IMR-90 (cell line): Measurements from ENCODE around the gene OR51I2. TPM values are rescaled to one million over a fixed set of nuclear protein-coding genes. Genes with fewer than 3 reads are reported as not detected.

Source experiments
- ATAC-seq: fragments of 200-7000 bp; cut with Tn5 transposase; 2 replicates; pipeline ENCODE4 v1.9.1; 2020; ENCODE audit warnings: low read depth, mild to moderate bottlenecking, moderate library complexity
- Bru-seq: library from RNA; stranded (reverse); fragments of 400-500 nt; gene quantifications from one replicate; lab custom pipeline; 2021; lab: Mats Ljungman, UMichigan
- BruChase-seq, 2 experiments: library from RNA; stranded (reverse); fragments of 400-500 nt; gene quantifications; one replicate each; lab custom pipeline; 2021; lab: Mats Ljungman, UMichigan
- BruUV-seq: library from RNA; stranded (reverse); fragments of 400-500 nt; replicated peaks from 2 replicates; lab custom pipeline; 2021; lab: Mats Ljungman, UMichigan
- CTCF ChIA-PET: fragments of 300-600 bp; formaldehyde crosslinking; extraction: SDS; loops from one replicate; lab custom pipeline; 2021; ENCODE audit warnings: antibody characterized with exemption; lab: Yijun Ruan, JAX
- POLR2A ChIA-PET: fragments of 300-600 bp; sonication (Branson Sonifier 250); formaldehyde crosslinking; loops from one replicate; lab custom pipeline; 2022; ENCODE audit warnings: antibody characterized with exemption; ENCODE audit not compliant: unreplicated experiment; lab: Charles Lee
- DNase-seq: peaks from one replicate; pipeline ENCODE4 v3.0.0; 2013
- H2AFZ ChIP-seq: replicated peaks from 2 replicates; pipeline ENCODE3; 2013; ENCODE audit warnings: low read length, mild to moderate bottlenecking; ENCODE audit not compliant: poor library complexity
- H2AK5ac ChIP-seq: 2 replicates; pipeline ENCODE4 v1.6.1; 2013; ENCODE audit warnings: low read depth, low read length, inconsistent platforms
- H2AK9ac ChIP-seq: replicated peaks from 2 replicates; pipeline ENCODE3; 2013; ENCODE audit warnings: mild to moderate bottlenecking, low read depth, low read length, moderate library complexity; ENCODE audit not compliant: poor library complexity
- H2BK120ac ChIP-seq: 2 replicates; pipeline ENCODE4 v1.6.1; 2013; ENCODE audit warnings: low read depth, low read length, inconsistent platforms
- H2BK15ac ChIP-seq: 3 replicates; pipeline ENCODE4 v1.6.1; 2013; ENCODE audit warnings: low read depth, low read length, inconsistent platforms
- H2BK20ac ChIP-seq: 2 replicates; pipeline ENCODE4 v1.6.1; 2013; ENCODE audit warnings: low read depth, mild to moderate bottlenecking, inconsistent platforms, low read length, moderate library complexity
- H2BK5ac ChIP-seq: 2 replicates; pipeline ENCODE4 v1.6.1; 2013; ENCODE audit warnings: mild to moderate bottlenecking, low read depth, low read length, inconsistent platforms; ENCODE audit not compliant: poor library complexity, severe bottlenecking
- H3K14ac ChIP-seq: replicated peaks from 2 replicates; pipeline ENCODE4 v1.6.1; 2013; ENCODE audit warnings: low read depth, low read length, inconsistent platforms
- H3K18ac ChIP-seq: 2 replicates; pipeline ENCODE4 v1.6.1; 2013; ENCODE audit warnings: low read depth, low read length, control low read depth
- H3K23ac ChIP-seq: 2 replicates; pipeline ENCODE4 v1.6.1; 2013; ENCODE audit warnings: low read depth, low read length, inconsistent platforms
- H3K27ac ChIP-seq: 2 replicates; pipeline ENCODE4 v1.5.1; 2013; ENCODE audit warnings: mild to moderate bottlenecking, control low read depth, low read length; ENCODE audit not compliant: insufficient read depth
- H3K27me3 ChIP-seq: 2 replicates; pipeline ENCODE4 v1.6.1; 2013; ENCODE audit warnings: low read length; ENCODE audit not compliant: control insufficient read depth, insufficient read depth
- H3K36me3 ChIP-seq: 2 replicates; pipeline ENCODE4 v1.6.1; 2013; ENCODE audit warnings: low read length, mixed read lengths; ENCODE audit not compliant: control insufficient read depth, insufficient read depth
- H3K4ac ChIP-seq: 2 replicates; pipeline ENCODE4 v1.6.1; 2013; ENCODE audit warnings: low read depth, low read length, inconsistent platforms
- H3K4me1 ChIP-seq: 2 replicates; pipeline ENCODE4 v1.6.1; 2013; ENCODE audit warnings: low read length, mixed read lengths; ENCODE audit not compliant: control insufficient read depth, insufficient read depth
- H3K4me2 ChIP-seq: 2 replicates; pipeline ENCODE4 v1.6.1; 2013; ENCODE audit warnings: low read depth, mild to moderate bottlenecking, control low read depth, low read length, moderate library complexity
- H3K4me3 ChIP-seq: 2 replicates; pipeline ENCODE4 v1.5.1; 2013; ENCODE audit warnings: low read depth, mild to moderate bottlenecking, control low read depth, low read length, moderate library complexity; ENCODE audit not compliant: insufficient read depth
- H3K56ac ChIP-seq: 2 replicates; pipeline ENCODE4 v1.6.1; 2013; ENCODE audit warnings: low read length, inconsistent platforms; ENCODE audit not compliant: insufficient read depth; ENCODE audit errors: extremely low read depth
- H3K79me1 ChIP-seq, 2 experiments: 2 replicates each; pipeline ENCODE4 v1.6.1; 2013; ENCODE audit warnings: low read length in 2 of 2, inconsistent platforms in 1 of 2, low read depth in 1 of 2
- H3K9ac ChIP-seq: 2 replicates; pipeline ENCODE4 v1.6.1; 2013; ENCODE audit warnings: low read depth, low read length, control low read depth
- H3K9me1 ChIP-seq: 2 replicates; pipeline ENCODE4 v1.6.1; 2013; ENCODE audit warnings: low read length, inconsistent platforms; ENCODE audit not compliant: insufficient read depth
- H3K9me3 ChIP-seq: 2 replicates; pipeline ENCODE4 v1.6.1; 2013; ENCODE audit warnings: low read length; ENCODE audit not compliant: control insufficient read depth, insufficient read depth
- H4K20me1 ChIP-seq: 2 replicates; pipeline ENCODE4 v1.6.1; 2013; ENCODE audit warnings: low read length, inconsistent platforms; ENCODE audit not compliant: insufficient read depth
- H4K5ac ChIP-seq: 2 replicates; pipeline ENCODE4 v1.6.1; 2013; ENCODE audit warnings: mild to moderate bottlenecking, low read depth, low read length, control low read depth
- H4K8ac ChIP-seq, 2 experiments: 2 replicates each; pipeline ENCODE4 v1.6.1; 2013; ENCODE audit warnings: low read depth in 2 of 2, low read length in 2 of 2, control low read depth in 1 of 2, inconsistent platforms in 1 of 2
- H4K91ac ChIP-seq: 2 replicates; pipeline ENCODE4 v1.6.1; 2013; ENCODE audit warnings: low read depth, low read length, inconsistent platforms; ENCODE audit not compliant: insufficient read depth
- BHLHE40 ChIP-seq: fragments of 150-350 bp; IDR thresholded peaks from 2 replicates; pipeline ENCODE4 v1.6.1; 2016; ENCODE audit warnings: mild to moderate bottlenecking, low read depth, low read length
- FOS ChIP-seq: fragments of 150-350 bp; IDR thresholded peaks from 2 replicates; pipeline ENCODE4 v1.6.1; 2016; ENCODE audit warnings: low read depth, low read length
- MAZ ChIP-seq: IDR thresholded peaks from 2 replicates; pipeline ENCODE4 v1.6.1; 2012; ENCODE audit warnings: low read depth, mild to moderate bottlenecking, low read length, improper control_type of control experiment, moderate library complexity, borderline replicate concordance
- NFE2L2 ChIP-seq: fragments of 150-350 bp; IDR thresholded peaks from 2 replicates; pipeline ENCODE4 v1.6.1; 2016; ENCODE audit warnings: low read depth, mild to moderate bottlenecking, low read length
- POLR2A ChIP-seq: IDR thresholded peaks from 2 replicates; pipeline ENCODE4 v1.6.1; 2012; ENCODE audit warnings: mild to moderate bottlenecking, low read depth, low read length
- RAD21 ChIP-seq: IDR thresholded peaks from 2 replicates; pipeline ENCODE4 v1.6.1; 2012; ENCODE audit warnings: low read length, improper control_type of control experiment
- SMC3 ChIP-seq: fragments of 150-350 bp; IDR thresholded peaks from 2 replicates; pipeline ENCODE4 v1.6.1; 2016; ENCODE audit warnings: low read depth, mild to moderate bottlenecking, antibody characterized with exemption, low read length, moderate library complexity
- WGBS, 2 experiments: methylation state at CpG; one replicate each; pipeline versions ENCODE4 v1.1.5 to v1.1.7; 2013; ENCODE audit warnings: missing lambda C conversion rate in 2 of 2; ENCODE audit not compliant: insufficient read length in 1 of 2; ENCODE audit errors: extremely low coverage in 2 of 2; 5-methylcytosine and 5-hydroxymethylcytosine counted together
- dilution Hi-C: fragments of 300-500 bp; cut with HindIII; formaldehyde crosslinking; loops from one replicate; pipeline ENCODE4 v1.14.3; 2018; ENCODE audit warnings: low sequenced_read_pairs; ENCODE audit not compliant: unreplicated experiment
- in situ Hi-C: fragments of 300-500 bp; cut with MboI; formaldehyde crosslinking; loops from 3 replicates; pipeline ENCODE4 v1.14.3; 2019; ENCODE audit warnings: low sequenced_read_pairs, inconsistent platforms, mixed read lengths
- intact Hi-C: fragments of 100-400 bp; cut with micrococcal nuclease; formaldehyde crosslinking; loops from 2 replicates; pipeline ENCODE4 v1.10.0; 2022
- long read RNA-seq: library from polyadenylated mRNA; unstranded; transcript quantifications from one replicate; pipeline ENCODE4 v2.0.0, GENCODE V29; 2021; ENCODE audit not compliant: unreplicated experiment
- polyA plus RNA-seq, 3 experiments: library from polyadenylated mRNA; depleted of rRNA; stranded (reverse); fragments of >200 nt; gene quantifications; 2 replicates each; pipeline ENCODE4 v1.2.3, GENCODE V29; 2012; ENCODE audit warnings: low replicate concordance in 1 of 3
- total RNA-seq: library from RNA; depleted of rRNA; stranded (reverse); fragments of >200 nt; gene quantifications from 2 replicates; pipeline ENCODE4 v1.2.3, GENCODE V29; 2012; rRNA removed
- TF ChIP-seq, protein P1 (sequence below): fragments of 150-350 bp; IDR thresholded peaks from 2 replicates; pipeline ENCODE4 v1.6.1; 2017; ENCODE audit warnings: mild to moderate bottlenecking, antibody characterized with exemption, low read length, low read depth
- TF ChIP-seq, protein P2 (sequence below): conservative IDR thresholded peaks from 2 replicates; pipeline ENCODE4 v1.5.1; 2012; ENCODE audit warnings: mild to moderate bottlenecking, low read depth, low read length, improper control_type of control experiment

Gene OR51I2, protein sequence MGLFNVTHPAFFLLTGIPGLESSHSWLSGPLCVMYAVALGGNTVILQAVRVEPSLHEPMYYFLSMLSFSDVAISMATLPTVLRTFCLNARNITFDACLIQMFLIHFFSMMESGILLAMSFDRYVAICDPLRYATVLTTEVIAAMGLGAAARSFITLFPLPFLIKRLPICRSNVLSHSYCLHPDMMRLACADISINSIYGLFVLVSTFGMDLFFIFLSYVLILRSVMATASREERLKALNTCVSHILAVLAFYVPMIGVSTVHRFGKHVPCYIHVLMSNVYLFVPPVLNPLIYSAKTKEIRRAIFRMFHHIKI
- total RNA-seq = not detected in 2 replicates
- not detected in 2 replicates for polyA plus RNA-seq (2012; rRNA removed)
- polyA plus RNA-seq (2012; cell fraction: cytosol; rRNA removed) = not detected in 2 replicates
- polyA plus RNA-seq (2012; cell fraction: nucleus; rRNA removed; ENCODE audit: low replicate concordance) = not detected in 2 replicates
- not detected for Bru-seq, nascent RNA
- not detected for BruChase-seq, experiment 1, labeled RNA remaining after a 6-hour chase
- not detected for BruChase-seq, experiment 2, labeled RNA remaining after a 2-hour chase
- long read RNA-seq = 0 reads

DNA sequence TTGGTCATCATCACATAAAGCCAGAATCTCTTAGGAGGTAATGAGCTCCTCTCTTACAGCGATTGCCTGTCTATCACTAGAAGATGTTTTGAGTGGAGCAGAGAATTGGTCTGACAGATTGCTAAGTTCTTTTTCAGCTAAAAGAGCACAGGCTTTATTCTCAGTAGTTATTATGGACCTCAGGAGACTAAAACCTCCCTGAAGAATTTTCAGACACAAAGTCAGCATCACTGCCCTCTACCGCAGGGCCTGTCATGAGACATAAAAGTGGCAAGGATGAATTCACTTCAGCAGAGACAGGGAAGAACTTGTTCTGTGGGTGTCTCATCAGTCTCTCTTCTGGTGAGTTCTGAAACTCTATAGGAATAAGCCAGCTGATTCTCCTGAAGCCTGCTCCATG is at the start of gene OR51I2:
OR51I2 (plus strand) TSS at position 301 of the 400 bp plus-strand sequence. CDS start 4,166 bp downstream, outside the sequence.
- WGBS, 2 experiments = no CpG with 5 or more reads among the region's 2 CpGs
- ATAC-seq (no peak), DNase-seq (no peak)
- Histone ChIP-seq H3K4me3 (no peak within 1 kb of the TSS), H3K79me1 (no peaks in the 10 kb centered on the region), H2BK120ac (no peak within 1 kb of the TSS), H4K8ac (no peak within 1 kb of the TSS), H2AK9ac (no peak within 1 kb of the TSS), H2BK5ac (no peak within 1 kb of the TSS), H3K56ac (no peak within 1 kb of the TSS), H2AK5ac (no peak within 1 kb of the TSS), H2BK20ac (no peak within 1 kb of the TSS), H3K4ac (no peak within 1 kb of the TSS), H4K5ac (no peak within 1 kb of the TSS), H3K4me1 (no peaks in the 10 kb centered on the region), H3K9me3 (no peaks in the 10 kb centered on the region), H3K23ac (no peak within 1 kb of the TSS), H3K9ac (no peak within 1 kb of the TSS), H2AFZ (no peak within 1 kb of the TSS), H3K36me3 (no peaks in the 10 kb centered on the region), H4K91ac (no peak within 1 kb of the TSS), H4K20me1 (no peaks in the 10 kb centered on the region), H3K27ac (no peak within 1 kb of the TSS), H2BK15ac (no peak within 1 kb of the TSS), H3K4me2 (no peak within 1 kb of the TSS), H3K9me1 (no peaks in the 10 kb centered on the region), H3K27me3 (no peaks in the 10 kb centered on the region), H3K14ac (no peak within 1 kb of the TSS), H3K18ac (no peak within 1 kb of the TSS)
- dilution Hi-C loops (no loop called here), in situ Hi-C loops (no loop called here), intact Hi-C loops (no loop called here)
- POLR2A ChIA-PET = no interaction called here
- TF ChIP-seq SMC3 = no peak
- no peak for TF ChIP-seq POLR2A
- TF ChIP-seq, protein P1, sequence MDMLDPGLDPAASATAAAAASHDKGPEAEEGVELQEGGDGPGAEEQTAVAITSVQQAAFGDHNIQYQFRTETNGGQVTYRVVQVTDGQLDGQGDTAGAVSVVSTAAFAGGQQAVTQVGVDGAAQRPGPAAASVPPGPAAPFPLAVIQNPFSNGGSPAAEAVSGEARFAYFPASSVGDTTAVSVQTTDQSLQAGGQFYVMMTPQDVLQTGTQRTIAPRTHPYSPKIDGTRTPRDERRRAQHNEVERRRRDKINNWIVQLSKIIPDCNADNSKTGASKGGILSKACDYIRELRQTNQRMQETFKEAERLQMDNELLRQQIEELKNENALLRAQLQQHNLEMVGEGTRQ = no peak
- no peak for TF ChIP-seq FOS
- no peak for TF ChIP-seq RAD21
- TF ChIP-seq NFE2L2 = no peak
- TF ChIP-seq, protein P2, sequence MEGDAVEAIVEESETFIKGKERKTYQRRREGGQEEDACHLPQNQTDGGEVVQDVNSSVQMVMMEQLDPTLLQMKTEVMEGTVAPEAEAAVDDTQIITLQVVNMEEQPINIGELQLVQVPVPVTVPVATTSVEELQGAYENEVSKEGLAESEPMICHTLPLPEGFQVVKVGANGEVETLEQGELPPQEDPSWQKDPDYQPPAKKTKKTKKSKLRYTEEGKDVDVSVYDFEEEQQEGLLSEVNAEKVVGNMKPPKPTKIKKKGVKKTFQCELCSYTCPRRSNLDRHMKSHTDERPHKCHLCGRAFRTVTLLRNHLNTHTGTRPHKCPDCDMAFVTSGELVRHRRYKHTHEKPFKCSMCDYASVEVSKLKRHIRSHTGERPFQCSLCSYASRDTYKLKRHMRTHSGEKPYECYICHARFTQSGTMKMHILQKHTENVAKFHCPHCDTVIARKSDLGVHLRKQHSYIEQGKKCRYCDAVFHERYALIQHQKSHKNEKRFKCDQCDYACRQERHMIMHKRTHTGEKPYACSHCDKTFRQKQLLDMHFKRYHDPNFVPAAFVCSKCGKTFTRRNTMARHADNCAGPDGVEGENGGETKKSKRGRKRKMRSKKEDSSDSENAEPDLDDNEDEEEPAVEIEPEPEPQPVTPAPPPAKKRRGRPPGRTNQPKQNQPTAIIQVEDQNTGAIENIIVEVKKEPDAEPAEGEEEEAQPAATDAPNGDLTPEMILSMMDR = no peak
- TF ChIP-seq BHLHE40 = no peak
- TF ChIP-seq MAZ = no peak
- BruUV-seq = no TSS peak
- CTCF ChIA-PET = no interaction called here
